HCT116 (cell line): ENCODE measurements around the gene GLA. TPM values are rescaled to one million over a fixed set of nuclear protein-coding genes. Genes with fewer than 3 reads are reported as not detected.

Experiments used
- ATAC-seq: fragments of 200-7000 bp; cut with Tn5 transposase; 2 replicates; pipeline ENCODE4 v1.9.1; 2020; ENCODE audit warnings: mild to moderate bottlenecking, moderate library complexity
- BruUV-seq: library from RNA; stranded (reverse); fragments of 400-500 nt; replicated peaks from 2 replicates; lab custom pipeline; 2021; lab: Mats Ljungman, UMichigan
- CTCF ChIA-PET: fragments of 300-600 bp; sonication (Branson Sonifier 250); formaldehyde crosslinking; loops from one replicate; lab custom pipeline; 2021; ENCODE audit warnings: antibody characterized with exemption; lab: Charles Lee
- POLR2A ChIA-PET: fragments of 300-600, 350-600 bp; sonication (Branson Sonifier 250); formaldehyde crosslinking; loops from one replicate; lab custom pipeline; 2021; ENCODE audit warnings: antibody characterized with exemption; lab: Charles Lee
- RAD21 ChIA-PET, 2 experiments: fragments of 300-600 bp; sonication (Branson Sonifier 250); formaldehyde crosslinking; loops; one replicate each; lab custom pipeline; 2023; ENCODE audit warnings: low total read pairs in 2 of 2; ENCODE audit not compliant: uncharacterized antibody in 2 of 2, unreplicated experiment in 2 of 2, low non-redundant PET in 1 of 2; lab: Charles Lee
- DNase-seq: peaks from one replicate; pipeline ENCODE4 v3.0.0-alpha.2; 2010; ENCODE audit warnings: low read depth, low spot score
- H2AFZ ChIP-seq: fragments of 200-600 bp; shearing (Covaris generic), sonication (generic); 2 replicates; pipeline ENCODE4 v1.6.1; 2017; ENCODE audit warnings: low read depth, mixed run types, mixed read lengths, antibody characterized with exemption, low read length; ENCODE audit not compliant: poor library complexity, severe bottlenecking
- H3K27ac ChIP-seq: 2 replicates; pipeline ENCODE4 v1.5.1; 2012; ENCODE audit warnings: low read depth, low read length
- H3K27me3 ChIP-seq: fragments of 200-600 bp; sonication (generic); 2 replicates; pipeline ENCODE4 v1.6.1; 2016; ENCODE audit warnings: mixed run types, low read length, mixed read lengths; ENCODE audit not compliant: insufficient read depth
- H3K36me3 ChIP-seq, 2 experiments: fragments of 200-500 bp in 1 of 2; fragments of 200-600 bp in 1 of 2; sonication (Bioruptor generic) in 1 of 2; sonication (generic) in 1 of 2; 2 replicates each; pipeline versions ENCODE4 v1.5.1 to v1.6.1; 2014 to 2016; ENCODE audit warnings: low read length in 2 of 2, inconsistent platforms in 1 of 2, mixed read lengths in 1 of 2, mixed run types in 1 of 2; ENCODE audit not compliant: insufficient read depth in 2 of 2, control insufficient read depth in 1 of 2
- H3K4me1 ChIP-seq, 2 experiments: fragments of 200-600 bp in 1 of 2; sonication (generic) in 1 of 2; 2 replicates each; pipeline versions ENCODE4 v1.5.1 to v1.6.1; 2012 to 2017; ENCODE audit warnings: low read length in 2 of 2, inconsistent platforms in 1 of 2, mild to moderate bottlenecking in 1 of 2, mixed read lengths in 1 of 2, mixed run types in 1 of 2, moderate library complexity in 1 of 2; ENCODE audit not compliant: insufficient read depth in 2 of 2, control insufficient read depth in 1 of 2
- H3K4me2 ChIP-seq: fragments of 200-600 bp; sonication (generic); 2 replicates; pipeline ENCODE4 v1.6.1; 2017; ENCODE audit warnings: mixed run types, low read length, mixed read lengths
- H3K4me3 ChIP-seq, 2 experiments: fragments of 200-600 bp in 1 of 2; sonication (generic) in 1 of 2; replicated peaks in 1 of 2; 2 replicates each; pipeline ENCODE4 v1.5.1; 2011 to 2016; ENCODE audit warnings: low read length in 2 of 2, control low read depth in 1 of 2, low read depth in 1 of 2, mild to moderate bottlenecking in 1 of 2, mixed read lengths in 1 of 2, mixed run types in 1 of 2
- H3K79me2 ChIP-seq: fragments of 200-600 bp; sonication (generic); 2 replicates; pipeline ENCODE4 v1.6.1; 2017; ENCODE audit warnings: mild to moderate bottlenecking, mixed run types, low read length, moderate library complexity, mixed read lengths; ENCODE audit not compliant: insufficient read depth
- H3K9ac ChIP-seq: fragments of 200-600 bp; sonication (generic); 2 replicates; pipeline ENCODE4 v1.6.1; 2016; ENCODE audit warnings: low read length, mixed read lengths
- H3K9me2 ChIP-seq: fragments of 200-600 bp; sonication (generic), shearing (Covaris generic); 2 replicates; pipeline ENCODE4 v1.6.1; 2017; ENCODE audit warnings: mixed run types, mild to moderate bottlenecking, moderate library complexity; ENCODE audit not compliant: insufficient read depth
- H3K9me3 ChIP-seq, 2 experiments: fragments of 200-500 bp in 1 of 2; fragments of 200-600 bp in 1 of 2; sonication (Bioruptor generic) in 1 of 2; sonication (generic) in 1 of 2; 2 replicates each; pipeline ENCODE4 v1.6.1; 2014 to 2017; ENCODE audit warnings: low read length in 2 of 2, mixed read lengths in 2 of 2, inconsistent platforms in 1 of 2, low read depth in 1 of 2, mild to moderate bottlenecking in 1 of 2, mixed run types in 1 of 2, moderate library complexity in 1 of 2; ENCODE audit not compliant: control insufficient read depth in 1 of 2, insufficient read depth in 1 of 2
- H4K20me1 ChIP-seq: fragments of 200-600 bp; sonication (generic), shearing (Covaris generic); 2 replicates; pipeline ENCODE4 v1.6.1; 2017; ENCODE audit warnings: mixed run types, mild to moderate bottlenecking, moderate library complexity; ENCODE audit not compliant: insufficient read depth
- CBX3 ChIP-seq: IDR thresholded peaks from 2 replicates; pipeline ENCODE4 v1.6.1; 2012; ENCODE audit warnings: low read depth
- CEBPB ChIP-seq: IDR thresholded peaks from 2 replicates; pipeline ENCODE4 v1.6.1; 2012; ENCODE audit warnings: low read depth
- EGR1 ChIP-seq: IDR thresholded peaks from 2 replicates; pipeline ENCODE4 v1.6.1; 2012; ENCODE audit warnings: low read depth
- ELF1 ChIP-seq: IDR thresholded peaks from 2 replicates; pipeline ENCODE4 v1.6.1; 2012; ENCODE audit warnings: low read depth, borderline replicate concordance
- EZH2phosphoT487 ChIP-seq: fragments of 200-600 bp; IDR thresholded peaks from 2 replicates; pipeline ENCODE4 v1.6.1; 2018; ENCODE audit warnings: antibody characterized with exemption, borderline replicate concordance
- FOSL1 ChIP-seq: IDR thresholded peaks from 2 replicates; pipeline ENCODE4 v1.6.1; 2012; ENCODE audit warnings: low read depth
- JUND ChIP-seq: IDR thresholded peaks from 2 replicates; pipeline ENCODE4 v1.6.1; 2012
- POLR2AphosphoS5 ChIP-seq: IDR thresholded peaks from 2 replicates; pipeline ENCODE4 v1.6.1; 2011; ENCODE audit warnings: mild to moderate bottlenecking, low read depth, low read length, moderate library complexity
- SIN3A ChIP-seq: IDR thresholded peaks from 2 replicates; pipeline ENCODE4 v1.6.1; 2012; ENCODE audit warnings: low read depth
- SRF ChIP-seq: IDR thresholded peaks from 2 replicates; pipeline ENCODE4 v1.6.1; 2012; ENCODE audit warnings: low read depth
- TCF7L2 ChIP-seq: IDR thresholded peaks from 2 replicates; pipeline ENCODE4 v1.7.0; 2011; ENCODE audit warnings: borderline replicate concordance, inconsistent platforms; ENCODE audit not compliant: insufficient read depth, insufficient read length; ENCODE audit errors: extremely low read depth
- YY1 ChIP-seq: IDR thresholded peaks from 2 replicates; pipeline ENCODE4 v1.6.1; 2011; ENCODE audit warnings: low read length, low read depth, moderate library complexity, mild to moderate bottlenecking; ENCODE audit not compliant: insufficient replicate concordance; ENCODE audit errors: extremely low read depth
- ZFX ChIP-seq: fragments of 450-650 bp; IDR thresholded peaks from 2 replicates; pipeline ENCODE4 v1.6.1; 2017
- intact Hi-C: fragments of 100-400 bp; cut with micrococcal nuclease; formaldehyde crosslinking; loops from 2 replicates; pipeline ENCODE4 v1.10.0; 2022
- total RNA-seq: library from RNA; stranded (reverse); gene quantifications from one replicate; pipeline ENCODE4 v1.2.1, GENCODE V29; 2021; ENCODE audit not compliant: unreplicated experiment
- TF ChIP-seq, protein P1 (sequence below): IDR thresholded peaks from 2 replicates; pipeline ENCODE4 v1.6.1; 2012; ENCODE audit warnings: low read depth
- TF ChIP-seq, protein P2 (sequence below): IDR thresholded peaks from 2 replicates; pipeline ENCODE4 v1.6.1; 2012

Gene GLA
- total RNA-seq, 1 experiment from 2014 or later = 40.8 TPM

DNA sequence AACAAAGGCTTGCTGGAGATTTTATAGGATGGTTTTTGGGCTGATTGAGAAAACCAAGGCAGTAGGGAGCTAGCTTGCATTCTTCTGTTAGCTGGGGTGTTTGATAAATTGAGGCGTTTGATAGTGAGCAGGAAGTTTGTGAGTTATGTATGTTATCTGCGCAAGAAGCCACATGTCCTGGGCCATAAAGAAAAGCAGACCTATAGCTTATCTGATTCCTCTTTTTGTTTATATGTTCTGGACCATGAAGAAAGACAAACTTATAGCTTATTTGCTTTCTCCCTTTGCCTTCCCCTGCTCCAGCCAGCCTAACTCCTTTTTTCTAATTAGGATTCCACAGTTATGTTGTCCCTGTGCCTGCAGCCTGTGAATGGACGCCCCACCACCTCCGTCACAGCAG is 9.5 kb upstream of the GLA start:
- DNase-seq (no peak), ATAC-seq (no peak)
- Histone ChIP-seq H2AFZ (no peak overlapping the region), H3K9me3 (no peaks in the 10 kb centered on the region), H3K4me2 (no peak overlapping the region), H3K4me1 (no peaks in the 10 kb centered on the region), H3K27me3 (no peaks in the 10 kb centered on the region), H3K9me2 (no peaks in the 10 kb centered on the region), H4K20me1 (no peaks in the 10 kb centered on the region), H3K27ac (no peak overlapping the region), H3K36me3 (peaks cover 5 to 8% of the 10 kb centered on the region in 2 experiments; a peak in 3 of 4 replicates), H3K79me2 (peaks cover 18% of the 10 kb centered on the region), H3K4me3 (no peak overlapping the region), H3K9ac (no peak overlapping the region)
- BruUV-seq = no TSS peak
- intact Hi-C loops = loop anchor here (5.0 kb wide), 1 partner anchor 180 kb away; no protein-coding TSS in a partner anchor
- TF ChIP-seq POLR2AphosphoS5 = no peak
- no peak for TF ChIP-seq TCF7L2
- TF ChIP-seq EGR1 = no peak
- no peak for TF ChIP-seq CBX3
- TF ChIP-seq FOSL1 = no peak
- TF ChIP-seq JUND = no peak
- TF ChIP-seq ELF1 = no peak
- TF ChIP-seq SRF = no peak
- TF ChIP-seq, protein P1, sequence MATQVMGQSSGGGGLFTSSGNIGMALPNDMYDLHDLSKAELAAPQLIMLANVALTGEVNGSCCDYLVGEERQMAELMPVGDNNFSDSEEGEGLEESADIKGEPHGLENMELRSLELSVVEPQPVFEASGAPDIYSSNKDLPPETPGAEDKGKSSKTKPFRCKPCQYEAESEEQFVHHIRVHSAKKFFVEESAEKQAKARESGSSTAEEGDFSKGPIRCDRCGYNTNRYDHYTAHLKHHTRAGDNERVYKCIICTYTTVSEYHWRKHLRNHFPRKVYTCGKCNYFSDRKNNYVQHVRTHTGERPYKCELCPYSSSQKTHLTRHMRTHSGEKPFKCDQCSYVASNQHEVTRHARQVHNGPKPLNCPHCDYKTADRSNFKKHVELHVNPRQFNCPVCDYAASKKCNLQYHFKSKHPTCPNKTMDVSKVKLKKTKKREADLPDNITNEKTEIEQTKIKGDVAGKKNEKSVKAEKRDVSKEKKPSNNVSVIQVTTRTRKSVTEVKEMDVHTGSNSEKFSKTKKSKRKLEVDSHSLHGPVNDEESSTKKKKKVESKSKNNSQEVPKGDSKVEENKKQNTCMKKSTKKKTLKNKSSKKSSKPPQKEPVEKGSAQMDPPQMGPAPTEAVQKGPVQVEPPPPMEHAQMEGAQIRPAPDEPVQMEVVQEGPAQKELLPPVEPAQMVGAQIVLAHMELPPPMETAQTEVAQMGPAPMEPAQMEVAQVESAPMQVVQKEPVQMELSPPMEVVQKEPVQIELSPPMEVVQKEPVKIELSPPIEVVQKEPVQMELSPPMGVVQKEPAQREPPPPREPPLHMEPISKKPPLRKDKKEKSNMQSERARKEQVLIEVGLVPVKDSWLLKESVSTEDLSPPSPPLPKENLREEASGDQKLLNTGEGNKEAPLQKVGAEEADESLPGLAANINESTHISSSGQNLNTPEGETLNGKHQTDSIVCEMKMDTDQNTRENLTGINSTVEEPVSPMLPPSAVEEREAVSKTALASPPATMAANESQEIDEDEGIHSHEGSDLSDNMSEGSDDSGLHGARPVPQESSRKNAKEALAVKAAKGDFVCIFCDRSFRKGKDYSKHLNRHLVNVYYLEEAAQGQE = no peak
- TF ChIP-seq ZFX = no peak
- TF ChIP-seq, protein P2, sequence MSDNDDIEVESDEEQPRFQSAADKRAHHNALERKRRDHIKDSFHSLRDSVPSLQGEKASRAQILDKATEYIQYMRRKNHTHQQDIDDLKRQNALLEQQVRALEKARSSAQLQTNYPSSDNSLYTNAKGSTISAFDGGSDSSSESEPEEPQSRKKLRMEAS = no peak
- TF ChIP-seq CEBPB = no peak
- TF ChIP-seq EZH2phosphoT487 = no peak
- no peak for TF ChIP-seq YY1
- no peak for TF ChIP-seq SIN3A
- ChIA-PET CTCF (interaction anchor here (1.1 kb wide), 1 partner anchor 341 kb away, joined by 3 read pairs; no protein-coding TSS in a partner anchor), POLR2A (no interaction called here), RAD21 (no interaction called here)
